Measurements from ENCODE around the gene IL9R. TPM values are rescaled to one million over a fixed set of nuclear protein-coding genes. Genes with fewer than 3 reads are reported as not detected.
"Not testable (repeated sequence)": the region's sequence is repeated elsewhere in the genome, so short reads cannot be mapped to it uniquely, and the experiment has no call there.

IL9R gene
- total RNA-seq, 1 donor from 2014 or later = 0.86 TPM

- DNase-seq (ENCODE audit: low spot score) = not testable (repeated sequence)
These were observed 32.4 kb downstream of the IL9R start for GRCh38 chrX:156029707-156030442.

- DNase-seq (ENCODE audit: low spot score) = not testable (repeated sequence)
These were observed 33.0 kb downstream of the IL9R start for GRCh38 chrX:156030474-156030873.

Other genes with a start within 250 kb of the IL9R start
- gene VAMP7, start 116.4 kb upstream of the IL9R start, total RNA-seq = 23.7 TPM